Activated naive CD4-positive, alpha-beta T cell treated with anti-CD3 and anti-CD28 coated beads, Interleukin-2, amount 50 U/mL, for 16 hours (primary cell): ENCODE data around the gene CEP68.

Experiments
- DNase-seq: peaks from one replicate; pipeline ENCODE4 v3.0.0-alpha.2; 2020

The CEP68 gene

GRCh38 chr2:65133626-65134025, 77.4 kb downstream of the CEP68 start:
- DNase-seq = no peak

- no peak for DNase-seq
These were observed 77.9 kb downstream of the CEP68 start for GRCh38 chr2:65134158-65134557.

- no peak for DNase-seq
These were observed 80.0 kb downstream of the CEP68 start for GRCh38 chr2:65136253-65136652.
